Measurements from ENCODE around the gene SPIRE2.
"Not testable (repeated sequence)": the region's sequence is repeated elsewhere in the genome, so short reads cannot be mapped to it uniquely, and the experiment has no call there.

SPIRE2 gene, protein sequence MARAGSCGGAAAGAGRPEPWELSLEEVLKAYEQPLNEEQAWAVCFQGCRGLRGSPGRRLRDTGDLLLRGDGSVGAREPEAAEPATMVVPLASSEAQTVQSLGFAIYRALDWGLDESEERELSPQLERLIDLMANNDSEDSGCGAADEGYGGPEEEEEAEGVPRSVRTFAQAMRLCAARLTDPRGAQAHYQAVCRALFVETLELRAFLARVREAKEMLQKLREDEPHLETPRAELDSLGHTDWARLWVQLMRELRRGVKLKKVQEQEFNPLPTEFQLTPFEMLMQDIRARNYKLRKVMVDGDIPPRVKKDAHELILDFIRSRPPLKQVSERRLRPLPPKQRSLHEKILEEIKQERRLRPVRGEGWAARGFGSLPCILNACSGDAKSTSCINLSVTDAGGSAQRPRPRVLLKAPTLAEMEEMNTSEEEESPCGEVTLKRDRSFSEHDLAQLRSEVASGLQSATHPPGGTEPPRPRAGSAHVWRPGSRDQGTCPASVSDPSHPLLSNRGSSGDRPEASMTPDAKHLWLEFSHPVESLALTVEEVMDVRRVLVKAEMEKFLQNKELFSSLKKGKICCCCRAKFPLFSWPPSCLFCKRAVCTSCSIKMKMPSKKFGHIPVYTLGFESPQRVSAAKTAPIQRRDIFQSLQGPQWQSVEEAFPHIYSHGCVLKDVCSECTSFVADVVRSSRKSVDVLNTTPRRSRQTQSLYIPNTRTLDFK

GRCh38 chr16:89828199-89828869 is at the start of gene SPIRE2:
Gene SPIRE2 (plus strand): TSS chr16:89828475. CDS start chr16:89828551, 76 bp downstream.
- peak; percentile 39 to 51 for DNase-seq (ENCODE audit: low read depth in 1 of 2, low spot score in 1 of 2)

- no peak for DNase-seq (ENCODE audit: low read depth in 1 of 2, low spot score in 1 of 2)
These were observed 48.9 kb upstream of the SPIRE2 start for GRCh38 chr16:89779231-89779908.

DNA sequence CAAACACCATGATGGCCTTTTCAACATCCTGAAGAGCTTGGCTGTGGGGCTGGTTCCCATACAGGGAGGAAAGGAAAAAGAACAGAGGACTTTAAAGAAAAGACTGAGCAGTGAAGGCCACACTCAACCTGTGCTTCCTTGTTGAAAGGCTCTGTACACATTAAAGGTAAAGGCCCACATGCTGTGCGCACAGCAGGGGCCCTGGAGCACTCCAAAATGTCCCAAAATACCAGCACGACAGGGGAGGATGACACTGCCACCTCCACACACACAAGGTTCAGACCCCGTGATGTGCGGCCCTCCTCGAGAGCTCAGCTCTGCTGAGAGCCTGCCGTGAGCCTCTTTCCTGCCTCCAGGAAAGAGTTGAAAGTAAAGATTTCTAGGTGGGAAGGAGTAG is 48.4 kb upstream of the SPIRE2 start:
- DNase-seq (ENCODE audit: low read depth in 1 of 2, low spot score in 1 of 2): no peak

GRCh38 chr16:89782489-89782888 is 45.8 kb upstream of the SPIRE2 start:
- no peak for DNase-seq (ENCODE audit: low read depth in 1 of 2, low spot score in 1 of 2)

DNA sequence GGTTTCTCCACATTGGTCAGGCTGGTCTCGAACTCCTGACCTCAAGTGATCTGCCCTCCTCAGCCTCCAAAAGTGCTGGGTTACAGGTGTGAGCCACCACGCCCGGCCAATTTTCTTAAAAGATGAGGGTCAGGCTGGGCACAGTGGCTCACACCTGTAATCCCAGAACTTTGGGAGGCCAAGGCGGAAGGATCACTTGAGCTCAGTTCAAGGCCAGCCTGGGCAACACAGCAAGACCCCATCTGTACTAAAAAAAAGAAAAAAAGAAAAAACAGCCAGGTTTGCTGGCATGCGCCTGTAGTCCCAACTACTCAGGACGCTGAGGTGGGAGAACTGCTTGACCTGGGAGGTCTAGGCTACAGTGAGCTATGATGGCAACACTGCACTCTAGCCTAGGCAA is 44.3 kb upstream of the SPIRE2 start:
- not testable (repeated sequence) for DNase-seq (ENCODE audit: low read depth in 1 of 2, low spot score in 1 of 2)

DNA sequence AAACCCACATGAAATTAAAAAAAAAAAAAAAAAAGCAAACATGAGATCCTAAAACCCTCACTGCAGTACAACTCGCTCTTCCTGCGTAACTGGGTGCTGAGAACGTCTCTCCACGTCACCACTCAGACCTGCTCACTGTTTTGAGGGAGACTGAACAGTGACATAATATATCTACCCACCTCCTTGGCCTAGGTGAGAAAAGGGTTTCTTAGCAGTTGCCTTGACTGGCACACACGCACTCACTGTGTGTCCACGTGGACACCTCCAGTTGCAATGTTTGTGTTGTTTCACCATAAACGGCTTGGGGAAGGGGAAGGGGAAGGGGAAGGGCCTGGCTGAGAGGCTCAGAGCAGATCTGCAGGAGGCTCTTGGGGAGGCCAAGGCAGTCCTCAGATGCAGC is 43.9 kb upstream of the SPIRE2 start:
- DNase-seq (ENCODE audit: low read depth in 1 of 2, low spot score in 1 of 2): no peak

- no peak for DNase-seq (ENCODE audit: low read depth in 1 of 2, low spot score in 1 of 2)
These were observed 42.6 kb upstream of the SPIRE2 start for GRCh38 chr16:89785523-89786155.

DNA sequence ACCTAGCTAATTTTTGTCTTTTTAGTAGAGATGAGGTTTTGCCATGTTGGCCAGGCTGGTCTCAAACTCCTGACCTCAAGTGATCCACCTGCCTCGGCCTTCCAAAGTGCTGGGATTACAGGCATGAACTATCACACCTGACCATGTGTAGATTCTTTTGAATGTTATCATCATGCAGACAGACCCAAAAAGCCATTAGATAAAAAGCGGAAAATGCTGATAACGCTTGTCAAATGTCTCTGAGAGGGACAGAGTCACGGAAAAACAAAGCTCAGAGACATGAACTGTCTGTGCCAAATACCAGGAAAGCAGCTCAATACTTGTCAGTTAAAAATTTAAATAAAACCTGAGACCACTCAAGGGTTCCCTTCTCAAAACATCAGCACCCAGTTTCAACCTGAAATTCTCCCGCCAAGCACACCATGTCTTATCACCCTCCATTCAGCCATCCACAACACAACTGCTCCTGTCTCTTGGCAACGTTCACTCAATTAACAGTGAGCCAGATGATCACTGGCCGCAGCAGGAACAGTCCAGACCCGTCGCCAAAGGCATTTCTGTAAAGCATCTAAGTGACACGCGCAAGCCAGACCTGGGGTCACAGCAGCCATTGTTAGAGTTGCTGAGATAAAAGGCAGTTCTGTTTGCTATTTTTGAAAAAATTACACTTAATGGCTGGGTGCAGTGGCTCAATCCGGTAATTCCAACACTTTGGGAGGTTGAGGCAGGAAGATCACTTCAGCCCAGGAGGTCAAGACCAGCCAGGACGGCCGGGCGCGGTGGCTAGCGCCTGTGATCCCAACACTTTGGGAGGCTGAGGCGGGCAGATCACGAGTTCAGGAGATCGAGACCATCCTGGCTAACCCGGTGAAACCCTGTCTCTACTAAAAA is 41.6 kb upstream of the SPIRE2 start:
- no peak for DNase-seq (ENCODE audit: low read depth in 1 of 2, low spot score in 1 of 2)

DNA sequence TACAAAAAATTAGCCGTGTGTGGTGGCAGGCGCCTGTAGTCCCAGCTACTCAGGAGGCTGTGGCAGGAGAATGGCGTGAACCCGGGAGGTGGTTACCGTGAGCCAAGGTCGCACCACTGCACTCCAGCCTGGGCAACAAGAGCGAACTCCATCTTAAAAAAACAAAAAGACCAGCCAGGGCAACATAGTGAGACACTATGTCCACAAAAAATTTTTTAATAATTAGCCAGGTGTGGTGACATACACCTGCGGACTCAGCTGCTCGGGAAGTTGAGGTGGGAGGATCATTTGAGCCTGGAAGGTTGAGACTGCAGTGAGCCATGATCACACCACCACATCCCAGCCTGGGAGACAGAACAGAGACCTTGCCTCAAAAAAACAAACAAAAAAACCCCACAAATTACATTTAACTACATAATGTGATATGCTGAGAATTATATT is 40.9 kb upstream of the SPIRE2 start:
- no peak for DNase-seq (ENCODE audit: low read depth in 1 of 2, low spot score in 1 of 2)

DNA sequence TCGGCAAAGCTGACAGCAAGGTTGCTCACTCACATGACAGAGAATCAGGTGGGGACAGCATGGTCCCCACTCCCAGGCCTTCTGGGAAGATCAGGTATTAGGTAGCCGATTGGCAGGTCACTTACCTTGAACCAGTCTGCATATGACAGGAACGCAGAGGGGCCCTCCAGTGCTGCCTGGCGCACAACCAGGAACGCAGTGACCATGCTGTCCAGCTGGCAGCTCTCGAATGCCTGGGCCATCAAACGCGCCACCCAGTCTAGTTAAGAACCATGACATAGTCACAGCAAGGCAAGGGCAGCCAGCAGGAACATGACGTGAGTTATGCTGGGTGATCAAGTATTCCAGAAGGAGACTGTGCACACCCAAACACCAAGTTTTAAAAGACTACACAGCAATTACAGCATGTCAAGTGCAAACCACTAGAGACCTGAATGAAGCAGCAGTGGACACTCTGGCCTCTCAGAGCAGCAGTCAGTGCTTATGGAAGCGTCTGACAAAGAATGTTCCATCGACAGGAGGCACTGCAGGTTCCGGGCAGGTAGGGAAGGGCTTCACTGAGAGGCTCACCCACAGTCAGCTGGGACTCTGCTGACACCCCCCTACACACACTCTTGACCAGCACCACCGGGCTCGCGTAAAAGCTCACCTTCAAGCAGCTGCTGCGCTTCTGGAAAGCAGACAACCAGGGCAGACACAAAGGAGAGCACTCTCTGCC is 36.8 kb upstream of the SPIRE2 start:
- DNase-seq (ENCODE audit: low read depth in 1 of 2, low spot score in 1 of 2): no peak

GRCh38 chr16:89793092-89793491 is 35.2 kb upstream of the SPIRE2 start:
- peak; percentile 39 to 42 for DNase-seq (ENCODE audit: low read depth in 1 of 2, low spot score in 1 of 2)

DNA sequence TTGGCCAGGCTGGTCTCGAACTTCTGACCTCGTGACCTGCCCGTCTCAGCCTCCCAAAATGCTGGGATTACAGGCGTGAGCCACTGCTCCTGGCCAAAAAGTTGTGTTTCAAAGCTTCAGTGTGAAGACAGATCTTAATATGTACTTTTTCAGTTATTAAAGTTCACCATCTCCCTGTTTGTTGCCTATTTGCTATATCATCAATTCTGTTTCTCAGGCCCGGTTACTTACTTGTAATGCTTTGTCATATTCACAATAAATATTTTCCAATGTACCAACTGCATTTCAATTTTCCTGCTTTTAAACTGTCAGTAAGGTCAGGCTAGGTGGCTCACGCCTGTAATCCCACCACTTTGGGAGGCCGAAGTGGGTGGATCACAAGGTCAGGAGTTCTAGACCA is 34.3 kb upstream of the SPIRE2 start:
- DNase-seq (ENCODE audit: low read depth in 1 of 2, low spot score in 1 of 2): no peak

DNA sequence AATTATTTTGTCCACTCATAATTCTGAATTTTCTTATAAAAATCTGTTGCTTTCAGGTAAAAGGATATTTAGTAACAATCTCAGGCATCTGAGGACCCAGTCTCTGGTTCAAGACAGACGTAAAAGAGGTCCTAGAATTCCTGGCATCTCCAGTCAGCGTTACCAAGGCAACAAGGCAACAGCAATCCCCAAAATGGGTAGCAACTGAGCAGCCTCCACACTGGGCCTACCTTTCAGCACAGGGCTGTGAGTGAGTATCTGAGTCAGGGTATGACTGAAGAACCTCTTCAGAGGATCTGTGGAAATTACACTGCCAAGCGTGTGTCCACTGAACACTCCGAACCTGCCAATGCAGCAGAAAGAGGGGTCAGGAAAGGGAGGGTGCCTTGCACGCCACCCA is 32.6 kb upstream of the SPIRE2 start:
- no peak for DNase-seq (ENCODE audit: low read depth in 1 of 2, low spot score in 1 of 2)

DNA sequence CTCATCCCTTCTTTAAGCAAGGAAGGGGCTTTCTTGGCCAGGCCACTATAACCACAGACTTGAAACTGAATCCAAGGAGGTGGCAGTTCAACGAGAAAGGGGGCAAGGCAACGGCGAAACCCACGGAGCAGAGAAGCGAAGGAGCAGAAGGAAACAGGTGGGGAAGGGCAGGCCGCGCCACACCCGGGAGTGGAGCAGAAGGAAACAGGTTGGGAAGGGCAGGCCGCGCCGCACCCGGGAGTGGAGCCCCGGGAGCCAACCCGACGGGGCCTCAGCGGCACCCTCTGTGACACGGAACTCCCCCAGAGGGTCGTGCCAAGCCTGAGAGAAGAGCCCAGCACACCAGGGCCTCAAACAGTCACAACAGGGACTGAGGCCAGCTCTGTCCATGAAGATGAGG is 32.2 kb upstream of the SPIRE2 start:
- no peak for DNase-seq (ENCODE audit: low read depth in 1 of 2, low spot score in 1 of 2)

DNA sequence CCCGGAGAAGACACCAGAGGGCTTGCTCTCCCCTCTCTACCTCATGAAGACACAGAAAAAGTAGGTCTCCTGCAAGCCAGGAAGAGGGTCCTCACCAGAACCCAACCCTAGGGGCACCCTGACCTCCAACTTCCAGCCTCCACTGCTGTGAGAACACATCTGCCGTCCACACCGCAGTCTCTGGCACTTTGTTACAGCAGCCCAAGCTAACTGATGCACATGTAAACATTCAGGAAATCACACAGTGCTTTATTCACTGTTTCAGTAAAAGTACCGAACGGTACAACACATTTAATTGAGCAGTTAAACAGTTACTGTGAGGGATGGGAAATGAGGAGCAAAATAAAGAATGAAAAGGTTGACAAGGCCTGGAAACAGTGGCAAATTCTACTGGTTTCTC is 30.1 kb upstream of the SPIRE2 start:
- DNase-seq (ENCODE audit: low read depth in 1 of 2, low spot score in 1 of 2): no peak

DNA sequence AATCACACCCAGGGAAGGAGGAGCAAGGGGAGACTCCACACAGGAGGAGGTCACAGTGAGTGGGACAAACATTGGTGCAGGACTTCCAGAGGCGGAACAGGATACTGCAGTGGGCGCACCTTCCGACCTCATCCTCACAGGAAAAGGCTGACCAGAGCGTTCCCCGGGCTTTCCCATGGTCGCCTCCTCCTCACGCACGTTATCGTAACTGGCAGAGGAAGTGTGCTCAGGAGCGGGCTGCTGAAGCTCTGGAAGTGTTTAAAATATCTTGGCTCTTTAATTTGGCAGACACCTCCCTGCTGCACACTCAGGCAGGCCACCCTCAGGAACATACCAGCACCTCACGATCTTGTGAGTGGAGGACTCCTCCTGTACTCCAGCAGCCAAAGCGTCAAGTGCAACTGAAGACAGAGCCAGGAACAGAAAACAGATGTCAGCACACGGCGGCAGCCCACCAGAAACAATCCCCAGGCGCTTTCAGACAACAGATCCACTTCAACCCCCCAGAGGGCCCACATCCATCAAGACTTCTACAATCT is 29.4 kb upstream of the SPIRE2 start:
- DNase-seq (ENCODE audit: low read depth in 1 of 2, low spot score in 1 of 2): no peak

DNA sequence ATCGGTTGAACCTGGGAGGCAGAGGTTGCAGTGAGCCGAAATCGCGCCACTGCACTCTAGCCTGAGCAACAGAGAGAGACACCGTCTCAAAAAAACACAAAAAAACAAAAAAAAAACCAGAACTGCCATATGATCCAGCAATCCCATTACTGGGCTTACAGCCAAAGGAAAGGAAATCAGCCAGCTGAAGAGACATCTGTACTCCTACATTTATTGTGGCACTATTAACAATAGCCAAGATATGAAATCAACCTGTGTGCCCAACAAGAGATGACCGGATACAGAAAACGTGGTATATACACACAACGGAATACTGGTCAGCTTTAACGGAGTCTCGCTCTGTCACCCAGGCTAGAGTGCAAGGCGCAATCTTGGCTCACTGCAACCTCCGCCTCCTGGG is 26.5 kb upstream of the SPIRE2 start:
- no peak for DNase-seq (ENCODE audit: low read depth in 1 of 2, low spot score in 1 of 2)

DNA sequence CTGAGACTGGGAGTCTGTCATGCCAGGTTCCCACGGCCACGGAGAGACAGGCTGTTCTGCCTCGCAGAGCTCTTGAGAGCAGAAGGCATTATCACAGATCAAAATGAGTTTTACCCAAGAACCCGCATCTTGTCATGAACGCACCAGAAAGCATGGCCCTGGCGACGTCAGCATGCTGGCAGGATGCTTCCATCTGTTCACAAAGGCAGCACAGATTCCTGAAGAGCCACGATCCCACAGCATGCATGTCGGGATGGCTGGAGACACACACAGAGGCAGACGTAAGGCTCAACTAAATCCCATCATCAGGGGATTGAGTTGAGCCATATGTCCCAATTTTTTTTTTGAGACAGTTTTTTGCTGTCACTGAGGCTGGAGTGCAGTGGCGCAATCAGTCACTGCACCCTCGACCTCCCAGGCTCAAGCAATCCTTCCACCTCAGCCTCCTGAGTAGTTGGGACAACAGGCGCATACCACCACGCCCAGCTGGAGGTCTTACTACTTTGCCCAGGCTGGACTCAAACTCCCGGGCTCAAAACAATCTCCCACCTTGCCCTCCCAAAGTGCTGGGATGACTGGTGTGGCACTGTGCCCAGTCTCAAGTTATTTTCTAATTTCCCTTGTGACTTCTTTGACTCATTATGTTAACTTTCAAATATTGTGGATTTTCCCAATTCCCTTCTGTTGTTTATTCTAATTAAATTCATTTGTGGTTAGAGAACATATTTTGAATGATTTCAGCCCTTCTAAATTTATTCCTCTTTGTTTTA is 23.0 kb upstream of the SPIRE2 start:
- DNase-seq (ENCODE audit: low read depth in 1 of 2, low spot score in 1 of 2): no peak
